ENCODE measurements around the gene THAP7. TPM values are rescaled to one million over a fixed set of nuclear protein-coding genes. Genes with fewer than 3 reads are reported as not detected.
A peak's percentile ranks its signal among the peaks of the same experiment; 100 is the strongest.

The THAP7 gene
- total RNA-seq, 1 experiment from 2014 or later, result 70.5 TPM

DNA sequence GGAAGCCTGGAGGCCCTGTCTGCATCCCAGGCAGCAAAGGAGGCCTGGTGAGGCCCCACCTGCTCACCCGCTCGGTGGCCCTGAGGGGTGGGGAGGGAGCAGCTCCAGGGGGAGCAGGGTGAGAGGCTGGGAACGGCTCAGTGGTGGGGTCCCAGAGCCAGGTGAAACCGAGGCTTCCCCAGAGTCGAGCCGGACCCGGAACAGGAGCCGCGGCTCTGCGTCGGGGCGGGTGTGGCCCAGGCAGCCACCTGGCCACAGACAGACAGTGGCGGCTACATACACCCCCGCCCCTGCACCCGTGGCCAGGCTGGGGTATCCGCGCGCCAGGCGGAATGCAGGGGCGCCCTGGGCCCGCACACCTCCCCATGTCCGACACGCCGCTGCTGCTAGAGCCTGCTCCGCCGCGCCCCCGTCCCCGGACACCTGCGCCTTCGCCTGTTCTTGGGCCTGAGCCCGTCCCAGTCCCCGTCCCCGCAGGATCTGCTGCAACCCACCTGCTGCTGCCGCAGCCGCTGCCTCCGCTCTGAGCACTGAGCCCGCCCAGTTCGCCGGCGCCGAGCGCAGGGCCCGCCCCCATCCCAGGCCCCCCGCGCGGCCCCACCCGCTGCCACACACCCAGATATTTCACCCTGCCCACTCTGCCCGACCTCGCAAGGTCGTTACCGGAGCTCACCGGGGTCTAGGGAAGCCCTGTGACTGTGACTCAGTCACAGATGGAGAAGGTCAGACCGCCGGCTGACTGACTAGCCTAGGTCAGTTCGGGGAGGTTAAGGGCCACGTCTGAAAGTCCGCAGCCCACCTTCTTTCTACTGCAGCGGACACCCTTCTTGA, 30.3 kb upstream of the THAP7 start, which contains the start of gene SLC7A4:
Gene SLC7A4 (minus strand): TSS at position 525 of the 831 bp plus-strand sequence. CDS start 749 bp downstream, outside the sequence.
- DNase-seq (ENCODE audit: low spot score), result peak; percentile 53
- in situ Hi-C loops (cut with HindIII; ENCODE audit: low sequenced_read_pairs), result no loop called here

DNA sequence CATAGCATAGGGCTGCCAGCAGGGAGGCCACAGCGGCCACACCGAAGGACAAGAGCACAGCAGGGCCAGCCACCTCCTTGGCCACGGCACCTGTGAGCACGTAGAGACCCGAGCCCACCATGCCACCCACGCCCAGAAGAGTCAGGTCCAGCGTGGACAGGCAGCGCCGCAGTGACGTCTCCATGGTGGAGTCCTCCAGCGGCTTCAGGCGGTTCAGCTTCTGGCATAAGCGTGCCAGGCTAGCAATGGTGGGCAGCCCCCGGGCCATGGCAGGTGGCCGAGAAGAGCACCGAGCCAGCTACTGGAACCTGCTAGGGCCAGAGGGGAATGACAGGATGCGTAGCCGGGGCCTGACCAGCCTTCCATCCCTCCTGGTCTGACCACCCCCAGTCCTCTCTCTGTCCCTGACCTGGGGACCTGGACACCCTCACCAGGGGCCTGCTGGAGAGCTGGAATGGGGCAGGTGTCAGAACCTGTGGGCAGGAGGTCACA, 29.7 kb upstream of the THAP7 start:
- in situ Hi-C loops (cut with HindIII; ENCODE audit: low sequenced_read_pairs), result no loop called here
- DNase-seq (ENCODE audit: low spot score), result peak; percentile 38

DNA sequence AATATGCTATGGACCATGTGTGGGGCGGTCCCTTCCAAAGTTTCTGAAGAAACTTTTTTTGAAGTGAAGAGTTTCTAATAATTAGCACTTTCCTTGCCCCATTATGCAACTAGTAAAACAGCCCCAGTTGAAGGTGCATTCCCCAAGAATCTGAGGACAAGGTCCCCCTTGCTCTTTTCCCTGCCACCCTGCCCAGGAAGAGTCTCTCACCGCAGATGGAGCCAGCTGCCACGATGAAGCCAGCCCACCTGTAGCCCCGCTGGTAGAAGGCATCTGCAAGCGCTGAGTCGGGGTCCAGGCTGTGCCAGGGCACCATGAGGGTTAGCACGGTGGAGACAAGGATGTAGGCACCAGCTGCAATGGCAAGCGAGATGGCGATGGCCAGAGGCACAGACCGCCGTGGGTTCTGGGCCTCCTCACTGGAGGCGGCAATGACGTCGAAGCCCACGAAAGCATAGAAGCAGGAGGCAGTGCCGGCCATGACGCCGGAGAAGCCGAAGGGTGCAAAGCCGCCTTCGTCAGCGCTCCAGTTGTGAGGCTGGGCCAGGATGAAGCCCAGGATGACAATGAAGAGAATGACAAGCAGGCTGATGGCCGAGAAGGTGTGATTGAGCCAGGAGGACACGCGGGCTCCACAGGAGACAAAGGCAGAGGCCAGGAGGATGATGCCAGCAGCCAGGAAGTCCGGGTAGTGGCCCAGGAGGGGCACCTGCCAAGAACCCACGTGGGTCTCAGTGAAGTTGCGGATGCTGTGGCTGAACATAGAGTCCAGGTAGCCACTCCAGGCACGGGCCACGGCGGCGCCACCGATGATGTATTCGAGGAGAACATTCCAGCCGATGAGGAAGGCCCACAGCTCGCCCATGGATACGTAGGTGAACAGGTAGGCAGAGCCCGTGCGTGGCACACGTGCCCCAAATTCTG, 29.0 kb upstream of the THAP7 start:
- in situ Hi-C loops (cut with HindIII; ENCODE audit: low sequenced_read_pairs), result no loop called here
- DNase-seq (ENCODE audit: low spot score), result peak; percentile 71

DNA sequence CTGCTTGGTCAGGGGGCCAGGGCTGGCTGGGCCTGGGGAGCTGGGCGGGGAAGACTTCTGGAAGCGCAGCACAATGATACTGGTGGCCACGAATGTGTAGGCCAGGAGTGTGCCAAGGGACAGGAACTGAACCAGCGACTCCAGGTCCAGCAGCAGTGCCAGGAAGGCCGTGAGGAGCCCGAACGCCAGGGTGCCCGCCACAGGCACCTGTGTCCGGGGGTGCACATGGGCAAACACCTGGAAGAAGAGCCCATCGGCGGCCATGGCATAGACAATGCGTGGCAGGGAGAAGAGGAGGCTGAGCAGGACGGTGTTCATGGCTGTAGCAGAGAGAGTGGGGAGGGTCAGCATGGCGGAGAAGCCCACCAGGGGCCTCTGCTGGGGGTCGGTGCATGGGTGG, 28.1 kb upstream of the THAP7 start:
- in situ Hi-C loops (cut with HindIII; ENCODE audit: low sequenced_read_pairs), result no loop called here
- DNase-seq (ENCODE audit: low spot score), result no peak

DNA sequence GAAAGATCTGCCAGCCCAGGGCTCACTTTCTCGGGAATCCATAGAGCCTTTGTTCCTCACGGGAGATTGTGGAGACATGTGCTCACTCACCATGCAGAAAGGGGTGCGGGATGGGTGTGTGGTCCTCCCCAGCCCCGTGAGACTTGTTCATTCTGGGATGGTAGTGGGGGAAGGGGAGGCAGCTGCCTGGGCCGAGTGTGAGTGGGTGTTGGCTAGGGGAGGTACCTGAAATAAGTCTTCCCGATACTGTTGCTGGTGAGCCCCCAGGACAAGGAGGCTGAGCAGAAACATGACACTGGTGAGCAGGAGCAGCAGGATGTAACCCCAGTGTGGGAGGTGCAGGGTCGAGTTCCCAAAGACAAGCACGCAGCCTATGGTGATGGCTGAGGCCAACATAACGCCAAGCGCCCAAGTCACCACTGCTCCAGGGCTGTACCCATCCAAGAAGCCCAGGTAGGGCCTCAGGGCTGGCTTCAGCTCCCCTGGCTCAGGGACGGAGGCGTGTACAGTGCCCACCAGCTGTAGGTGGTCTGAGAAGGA, 27.6 kb upstream of the THAP7 start:
- no peak for DNase-seq (ENCODE audit: low spot score)
- in situ Hi-C loops (cut with HindIII; ENCODE audit: low sequenced_read_pairs), result no loop called here

DNA sequence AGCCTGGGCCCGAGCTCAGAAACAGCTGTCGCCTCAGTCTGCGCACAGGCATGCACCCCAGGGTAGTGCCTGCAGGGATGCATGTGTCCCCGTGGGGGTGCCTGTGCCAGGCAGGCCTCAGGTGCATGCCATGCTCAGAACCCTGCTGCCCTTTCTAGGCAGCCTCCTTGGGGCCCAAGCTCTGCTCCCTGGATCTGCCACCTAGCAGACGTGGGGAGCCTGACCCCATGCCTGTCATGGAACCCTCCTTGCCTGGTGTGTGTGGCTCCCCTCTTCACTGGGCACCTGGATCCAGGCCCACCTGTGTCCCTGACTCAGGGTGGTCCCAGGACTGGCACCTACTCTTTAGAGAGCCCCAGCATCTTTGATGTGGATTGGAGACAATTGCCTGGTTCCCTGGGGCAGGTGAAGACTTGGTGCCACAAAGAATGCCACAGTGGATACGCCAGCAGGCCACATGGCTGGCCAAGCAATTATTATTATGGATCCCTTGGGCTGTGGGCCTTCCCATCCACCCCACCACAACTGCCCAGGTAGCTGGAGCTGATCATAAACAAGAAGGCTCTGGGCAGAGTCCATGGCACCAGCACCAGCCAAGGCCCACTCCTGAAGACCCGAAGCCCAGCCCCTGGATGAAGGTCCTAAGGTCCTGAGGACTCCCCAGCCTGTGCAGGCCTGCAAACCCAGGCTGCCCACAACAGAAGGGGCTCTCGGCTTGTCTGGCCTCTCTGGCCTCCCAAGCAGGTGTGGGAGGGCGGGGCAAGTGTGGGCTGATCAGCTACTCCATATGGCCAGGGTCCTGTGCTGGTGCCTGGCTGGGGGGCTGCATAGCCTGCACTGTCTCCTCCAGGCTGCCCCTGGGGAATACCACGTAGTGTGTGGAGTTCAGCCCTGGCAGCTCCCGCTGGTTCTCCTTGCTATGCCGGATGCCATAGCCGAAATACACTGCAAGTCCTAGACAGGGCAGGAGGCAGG, 26.6 kb upstream of the THAP7 start:
- in situ Hi-C loops (cut with HindIII; ENCODE audit: low sequenced_read_pairs), result no loop called here
- no peak for DNase-seq (ENCODE audit: low spot score)

DNA sequence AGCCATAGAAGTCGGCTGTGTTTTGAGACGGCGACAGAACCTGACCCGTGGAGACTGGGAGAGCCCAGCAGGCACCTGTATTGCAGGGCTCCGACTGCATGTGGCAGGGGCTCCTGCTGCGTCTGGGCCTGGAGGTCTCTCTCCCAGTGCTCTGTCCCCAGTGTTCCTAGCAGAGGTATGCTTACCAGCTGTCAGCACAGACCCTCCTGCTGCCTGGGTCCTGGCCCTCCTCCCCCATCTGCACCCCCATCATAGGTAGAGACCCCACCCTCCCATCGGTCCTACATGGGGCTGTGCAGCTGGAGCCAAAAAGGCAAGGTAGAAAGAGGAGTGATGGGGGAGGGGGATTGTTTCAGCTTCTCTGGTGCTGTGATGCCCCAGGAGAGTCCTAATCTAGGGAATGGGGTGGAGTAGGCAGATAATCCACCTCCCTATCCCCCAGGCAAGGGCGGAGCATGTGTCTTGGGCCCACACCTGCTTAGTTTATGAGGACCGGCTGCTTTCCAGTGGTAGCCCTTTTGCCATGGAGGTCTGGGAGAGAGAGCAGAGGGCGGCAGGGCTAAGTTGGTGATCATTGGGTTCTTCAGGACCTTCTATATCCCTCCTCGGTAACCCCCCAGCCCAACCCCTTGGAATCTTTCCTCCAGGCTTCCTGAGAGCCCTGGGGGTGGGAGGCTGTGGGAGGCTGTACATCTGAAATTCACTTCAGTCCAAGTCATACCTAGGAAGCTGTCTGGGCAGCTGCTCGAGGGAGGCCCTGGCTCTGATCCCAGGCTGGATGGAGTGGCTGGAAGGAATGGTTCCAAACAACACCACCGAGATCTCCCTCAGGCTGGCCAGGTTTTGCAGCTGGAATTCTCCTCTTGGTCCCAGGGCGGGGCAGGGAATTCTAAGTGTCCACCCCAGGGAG, 25.1 kb upstream of the THAP7 start:
- in situ Hi-C loops (cut with HindIII; ENCODE audit: low sequenced_read_pairs), result no loop called here
- no peak for DNase-seq (ENCODE audit: low spot score)

DNA sequence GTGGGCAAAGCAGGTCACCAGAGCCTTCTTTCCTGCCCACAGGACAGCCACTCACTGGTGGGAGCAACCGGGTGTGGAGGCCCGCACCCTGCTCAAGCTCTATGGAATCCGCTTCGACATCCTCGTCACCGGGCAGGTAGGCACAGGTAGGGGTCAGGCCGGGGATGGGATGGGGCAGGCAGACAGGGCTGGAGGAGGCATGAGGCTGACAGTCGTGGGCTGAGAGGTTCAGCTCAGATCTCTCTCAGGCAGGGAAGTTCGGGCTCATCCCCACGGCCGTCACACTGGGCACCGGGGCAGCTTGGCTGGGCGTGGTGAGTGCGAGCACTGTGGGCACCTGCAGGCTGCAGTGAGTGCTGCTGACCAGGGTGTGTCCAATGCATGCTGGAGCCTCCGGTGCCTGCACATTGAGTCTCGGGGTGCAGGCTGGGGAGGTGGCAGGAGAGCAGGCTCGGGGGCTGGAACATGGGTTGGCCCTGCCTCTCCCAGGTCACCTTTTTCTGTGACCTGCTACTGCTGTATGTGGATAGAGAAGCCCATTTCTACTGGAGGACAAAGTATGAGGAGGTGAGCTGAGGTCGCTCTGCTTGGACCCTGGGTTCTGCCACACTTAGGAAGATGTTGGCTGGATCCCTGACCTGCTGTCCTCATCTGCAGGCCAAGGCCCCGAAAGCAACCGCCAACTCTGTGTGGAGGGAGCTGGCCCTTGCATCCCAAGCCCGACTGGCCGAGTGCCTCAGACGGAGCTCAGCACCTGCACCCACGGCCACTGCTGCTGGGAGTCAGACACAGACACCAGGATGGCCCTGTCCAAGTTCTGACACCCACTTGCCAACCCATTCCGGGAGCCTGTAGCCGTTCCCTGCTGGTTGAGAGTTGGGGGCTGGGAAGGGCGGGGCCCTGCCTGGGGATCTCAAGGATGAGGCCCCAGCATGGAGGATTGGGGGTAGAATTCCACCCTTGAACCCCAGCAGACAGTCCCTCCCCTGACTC, 24.1 kb upstream of the THAP7 start:
- in situ Hi-C loops (cut with HindIII; ENCODE audit: low sequenced_read_pairs), result no loop called here
- no peak for DNase-seq (ENCODE audit: low spot score)

DNA sequence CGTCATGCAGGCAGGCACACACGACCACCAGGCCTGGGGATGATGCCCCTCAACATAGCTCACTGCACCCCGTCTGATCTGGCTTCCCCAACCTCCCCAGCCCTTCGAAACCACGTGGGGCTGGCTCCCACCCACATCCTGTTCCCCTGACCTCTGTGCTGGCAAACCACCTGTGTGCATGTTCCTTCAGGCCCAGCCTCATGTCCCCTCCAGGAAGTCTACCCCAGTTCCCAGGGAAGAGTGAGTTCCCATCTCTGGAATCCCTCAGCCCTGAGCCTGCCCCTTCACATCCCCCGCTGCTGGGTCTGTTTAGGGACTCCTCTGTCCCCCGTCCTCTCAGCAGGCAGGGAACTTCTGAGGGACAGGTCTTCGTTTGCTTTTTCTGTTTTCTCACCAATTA, 23.3 kb upstream of the THAP7 start:
- in situ Hi-C loops (cut with HindIII; ENCODE audit: low sequenced_read_pairs), result no loop called here

DNA sequence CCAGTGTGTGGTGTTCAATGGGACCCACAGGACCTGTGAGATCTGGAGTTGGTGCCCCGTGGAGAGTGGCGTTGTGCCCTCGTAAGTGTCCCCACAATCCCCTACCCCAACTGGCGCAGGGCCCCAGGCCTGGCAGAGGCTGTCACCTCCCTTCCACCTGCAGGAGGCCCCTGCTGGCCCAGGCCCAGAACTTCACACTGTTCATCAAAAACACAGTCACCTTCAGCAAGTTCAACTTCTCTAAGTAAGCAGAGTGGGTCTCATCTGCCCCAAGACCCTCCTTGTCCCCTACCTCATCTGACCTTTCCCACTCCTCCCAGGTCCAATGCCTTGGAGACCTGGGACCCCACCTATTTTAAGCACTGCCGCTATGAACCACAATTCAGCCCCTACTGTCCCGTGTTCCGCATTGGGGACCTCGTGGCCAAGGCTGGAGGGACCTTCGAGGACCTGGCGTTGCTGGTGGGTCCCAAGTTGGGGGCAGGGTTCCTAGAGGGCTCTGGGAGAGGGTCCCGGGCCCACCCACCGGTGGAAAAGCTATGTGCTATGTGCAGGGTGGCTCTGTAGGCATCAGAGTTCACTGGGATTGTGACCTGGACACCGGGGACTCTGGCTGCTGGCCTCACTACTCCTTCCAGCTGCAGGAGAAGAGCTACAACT, 21.2 kb upstream of the THAP7 start:
- in situ Hi-C loops (cut with HindIII; ENCODE audit: low sequenced_read_pairs), result no loop called here
- no peak for DNase-seq (ENCODE audit: low spot score)

More for the DNA sequence above, 23.3 kb upstream of the THAP7 start:
- DNase-seq (ENCODE audit: low spot score), result no peak

DNA sequence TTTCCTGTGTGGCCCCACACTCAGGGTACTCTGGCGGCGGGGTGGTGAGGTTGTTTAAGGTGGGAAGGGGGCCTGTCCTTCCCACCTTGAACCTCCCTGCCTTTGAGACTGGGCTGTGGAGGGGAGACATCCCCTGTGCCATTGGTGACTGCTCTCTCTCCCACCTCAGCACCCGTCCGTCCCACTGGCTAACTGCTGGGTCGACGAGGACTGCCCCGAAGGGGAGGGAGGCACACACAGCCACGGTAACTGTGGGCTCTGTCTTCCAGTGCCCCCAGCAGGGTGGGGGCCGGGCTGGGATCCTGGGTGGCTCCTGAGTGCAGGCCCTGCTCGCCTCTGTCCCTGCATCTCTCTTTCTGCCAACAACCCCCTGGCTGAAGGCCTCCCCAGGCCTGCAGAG, 20.6 kb upstream of the THAP7 start:
- in situ Hi-C loops (cut with HindIII; ENCODE audit: low sequenced_read_pairs), result no loop called here
- no peak for DNase-seq (ENCODE audit: low spot score)

DNA sequence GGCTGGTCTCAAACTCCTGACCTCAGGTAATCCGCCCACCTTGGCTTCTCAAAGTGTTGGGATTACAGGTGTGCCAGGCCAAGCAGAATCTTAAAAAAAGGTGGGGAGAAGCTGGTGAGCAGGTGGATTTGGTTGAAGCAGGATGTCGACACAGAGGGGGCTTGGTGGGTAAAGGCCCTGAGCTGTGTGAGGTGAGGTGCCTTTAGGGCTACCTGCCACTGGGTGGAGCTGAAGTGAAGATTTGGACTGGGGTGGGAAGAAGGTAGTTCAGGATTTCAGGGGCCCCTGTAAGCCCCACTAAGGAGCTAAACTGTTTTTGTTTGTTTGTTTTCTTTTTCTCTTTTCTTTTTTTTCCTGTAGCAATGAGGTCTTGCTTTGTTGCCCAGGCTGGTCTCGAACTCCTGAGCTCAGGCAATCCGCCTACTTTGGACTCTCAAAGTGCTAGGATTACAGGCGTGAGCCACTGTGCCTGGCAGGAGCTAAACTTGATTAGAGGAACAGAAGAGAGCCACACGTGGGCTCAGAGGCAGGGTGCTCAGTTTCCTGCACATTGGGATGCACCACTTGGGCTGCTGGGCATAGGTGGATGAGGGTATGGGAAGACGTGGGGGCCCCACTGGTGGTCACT, 19.0 kb upstream of the THAP7 start:
- in situ Hi-C loops (cut with HindIII; ENCODE audit: low sequenced_read_pairs), result no loop called here
- DNase-seq (ENCODE audit: low spot score), result no peak

DNA sequence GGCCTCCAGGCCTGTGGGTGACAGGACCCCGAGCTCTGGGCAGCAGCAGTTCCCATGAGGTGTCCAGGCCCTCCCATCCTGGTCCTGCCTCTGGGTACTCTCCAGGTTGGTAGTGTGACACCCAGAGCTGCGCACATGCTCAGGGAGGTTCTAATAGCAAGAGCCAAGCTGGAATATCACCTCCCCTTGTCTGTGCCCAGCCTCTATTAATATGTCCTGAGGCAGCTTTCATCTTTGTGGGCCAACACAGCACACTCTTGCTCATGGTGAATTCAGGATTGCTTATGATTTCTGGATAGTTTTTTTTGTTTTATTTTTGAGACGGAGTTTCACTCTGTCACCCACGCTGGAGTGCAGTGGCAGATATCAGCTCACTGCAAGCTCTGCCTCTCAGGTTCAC, 16.4 kb upstream of the THAP7 start:
- in situ Hi-C loops (cut with HindIII; ENCODE audit: low sequenced_read_pairs), result no loop called here
- no peak for DNase-seq (ENCODE audit: low spot score)

DNA sequence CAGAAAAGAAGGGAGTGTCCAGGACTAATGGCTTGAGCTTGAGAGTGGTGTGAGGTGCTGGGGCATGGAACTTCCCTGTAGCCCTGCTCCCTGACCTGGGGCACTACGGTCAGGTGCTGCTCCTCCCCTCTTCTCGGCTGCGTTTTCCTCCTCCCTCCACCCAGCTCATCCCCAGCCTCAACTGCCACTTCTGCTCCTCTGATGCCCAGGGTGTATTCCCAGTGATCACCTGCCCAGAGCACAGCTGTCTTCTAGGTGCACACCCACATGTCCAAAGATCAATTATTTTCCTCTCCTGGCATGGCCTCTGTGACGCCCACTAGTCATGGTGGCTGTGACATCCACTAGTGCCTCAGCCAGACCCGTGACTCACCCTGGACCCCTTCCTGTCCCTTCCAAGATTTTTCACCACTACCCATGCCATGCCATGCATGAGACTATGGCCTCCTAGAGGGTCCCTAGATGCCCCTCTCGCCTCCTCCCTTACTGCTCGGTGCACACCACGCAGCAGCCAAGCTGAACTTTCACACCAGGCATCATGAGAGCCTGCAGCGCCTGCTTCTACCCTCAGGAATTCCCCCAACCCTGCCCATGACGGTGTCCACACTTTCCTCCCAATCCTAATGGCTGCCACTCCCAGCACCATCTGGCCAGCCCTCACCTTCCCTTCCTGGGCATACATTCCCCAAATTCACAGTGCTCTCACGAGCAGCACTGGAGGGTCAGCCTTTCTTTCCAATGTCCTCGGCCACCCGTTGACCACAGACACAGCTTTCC, 14.9 kb upstream of the THAP7 start:
- in situ Hi-C loops (cut with HindIII; ENCODE audit: low sequenced_read_pairs), result no loop called here
- no peak for DNase-seq (ENCODE audit: low spot score)

DNA sequence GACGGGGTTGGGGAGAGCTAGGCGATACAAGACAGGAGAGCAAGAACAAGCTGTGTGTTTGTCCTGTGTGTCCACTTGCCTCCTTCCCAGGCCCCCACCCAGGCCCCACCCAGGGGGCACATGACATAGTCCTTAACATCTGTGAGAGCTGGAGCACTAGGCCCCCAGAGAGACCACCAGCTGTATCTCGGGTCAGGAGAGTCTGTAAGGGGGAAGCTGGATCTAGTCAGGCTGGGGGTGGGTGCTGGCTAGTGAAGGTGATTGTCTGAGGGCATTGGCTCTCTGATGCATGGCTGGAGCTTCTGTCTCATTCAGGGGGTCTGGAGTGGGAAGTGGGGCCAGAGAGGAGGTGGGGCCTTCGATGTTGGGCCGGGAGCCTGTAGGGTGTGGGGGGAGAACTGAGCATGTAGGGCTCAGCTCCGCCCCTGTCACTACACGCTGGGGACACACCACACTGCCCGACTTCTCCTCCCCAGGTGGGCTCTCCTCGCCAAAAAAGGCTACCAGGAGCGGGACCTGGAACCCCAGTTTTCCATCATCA, 13.6 kb upstream of the THAP7 start:
- in situ Hi-C loops (cut with HindIII; ENCODE audit: low sequenced_read_pairs), result no loop called here
- DNase-seq (ENCODE audit: low spot score), result no peak

Data from G401 (cell line).